M059J (cell line): ENCODE data around the gene CSRP1. TPM values are rescaled to one million over a fixed set of nuclear protein-coding genes. Genes with fewer than 3 reads are reported as not detected.
"Not testable (repeated sequence)": the region's sequence is repeated elsewhere in the genome, so short reads cannot be mapped to it uniquely, and the experiment has no call there.

ENCODE experiments used
- DNase-seq: peaks from one replicate; pipeline ENCODE4 v3.0.0-alpha.2; 2012; ENCODE audit warnings: low read depth
- total RNA-seq: library from RNA; depleted of rRNA; stranded (reverse); fragments of >200 nt; shearing (Covaris generic); gene quantifications from 2 replicates; pipeline ENCODE4 v1.2.3, GENCODE V29; 2014; rRNA removed

Gene CSRP1
- total RNA-seq, result 565 and 854 TPM in 2 replicates

DNA sequence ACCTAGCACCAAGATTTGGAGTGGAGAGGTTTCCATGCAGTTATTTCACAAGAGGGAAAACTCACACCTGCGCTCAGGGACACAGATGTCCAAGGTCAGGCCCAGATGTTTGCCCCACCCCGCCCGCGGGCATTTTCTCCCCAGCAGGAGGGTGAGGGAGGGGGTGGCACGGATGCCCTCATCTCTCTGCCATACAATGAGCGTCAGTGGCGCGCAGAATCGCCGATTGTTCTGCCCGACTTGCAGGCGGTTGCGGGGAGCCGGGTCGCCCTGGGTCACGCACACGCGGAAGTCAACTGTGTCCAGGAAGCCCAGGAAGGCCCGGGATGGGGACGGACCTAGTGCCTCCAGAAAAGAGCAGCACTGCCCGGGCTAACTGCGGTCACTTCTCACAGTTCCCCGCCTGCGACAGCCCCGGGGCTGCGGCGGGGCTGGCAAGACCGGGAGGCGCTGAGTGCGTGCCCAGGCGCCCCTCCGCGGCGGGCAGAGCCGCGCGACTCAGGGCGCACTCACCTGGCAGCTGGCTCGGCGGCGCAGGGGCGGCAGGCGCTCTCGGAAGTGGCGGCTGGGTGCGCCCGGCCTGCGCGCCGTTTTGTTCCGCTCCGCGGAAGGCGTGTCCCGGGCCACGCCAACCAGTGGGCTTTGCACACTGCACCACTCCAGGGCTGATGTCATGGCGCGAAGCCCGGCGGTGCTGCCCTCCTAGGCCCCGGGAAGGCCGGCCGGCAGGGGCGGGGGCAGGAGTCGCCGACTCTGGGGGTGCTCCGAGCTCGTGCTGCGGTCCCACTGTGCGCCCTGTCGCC lies at the start of gene CSRP1:
CSRP1 (minus strand) TSS at position 567 of the 803 bp plus-strand sequence. CDS start 10,820 bp downstream, outside the sequence.
- peak; percentile 77 for DNase-seq

GRCh38 chr1:201555593-201555945 lies 48.6 kb upstream of the CSRP1 start:
- no peak for DNase-seq

DNA sequence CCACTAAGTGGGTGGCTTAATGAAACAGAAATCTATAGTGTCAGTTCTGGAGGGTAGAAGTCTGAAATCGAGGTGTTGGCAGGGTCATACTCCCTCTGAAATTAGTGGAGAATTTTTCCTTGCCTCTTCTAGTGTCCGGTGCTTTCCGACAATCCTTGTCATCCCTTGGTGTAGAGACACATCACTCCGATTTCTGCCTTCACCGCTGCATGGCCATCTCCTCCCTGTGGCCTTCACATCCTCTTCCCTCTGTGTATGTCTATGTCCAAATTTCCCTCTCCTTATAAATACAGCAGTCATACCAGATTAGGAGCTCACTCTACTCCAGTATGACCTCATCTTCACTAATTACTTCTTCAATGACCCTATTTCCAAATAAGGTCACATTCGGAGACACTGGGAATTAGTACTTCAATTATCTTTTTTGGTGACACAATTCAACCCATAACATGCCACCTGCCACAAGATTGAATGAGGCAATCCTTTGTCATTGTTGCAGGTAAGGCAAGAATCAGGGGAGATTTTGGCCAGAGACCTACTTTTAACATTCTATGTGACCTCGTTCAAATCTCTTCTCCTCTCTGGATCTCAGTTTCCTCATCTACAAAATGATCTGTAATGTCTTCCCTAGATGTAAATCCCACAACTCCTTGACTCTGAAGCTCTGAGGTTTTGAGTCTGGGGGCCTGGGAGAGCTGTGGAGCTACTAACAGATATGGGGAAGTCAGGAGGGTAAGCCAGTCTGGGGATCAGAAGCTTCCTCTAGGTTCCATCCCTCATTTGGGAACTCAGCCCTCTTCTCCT lies 48.1 kb upstream of the CSRP1 start:
- peak; percentile 54 for DNase-seq

- DNase-seq, result no peak
Measured at GRCh38 chr1:201554190-201554600, 47.3 kb upstream of the CSRP1 start.

GRCh38 chr1:201553496-201554189 lies 46.7 kb upstream of the CSRP1 start:
- no peak for DNase-seq

DNA sequence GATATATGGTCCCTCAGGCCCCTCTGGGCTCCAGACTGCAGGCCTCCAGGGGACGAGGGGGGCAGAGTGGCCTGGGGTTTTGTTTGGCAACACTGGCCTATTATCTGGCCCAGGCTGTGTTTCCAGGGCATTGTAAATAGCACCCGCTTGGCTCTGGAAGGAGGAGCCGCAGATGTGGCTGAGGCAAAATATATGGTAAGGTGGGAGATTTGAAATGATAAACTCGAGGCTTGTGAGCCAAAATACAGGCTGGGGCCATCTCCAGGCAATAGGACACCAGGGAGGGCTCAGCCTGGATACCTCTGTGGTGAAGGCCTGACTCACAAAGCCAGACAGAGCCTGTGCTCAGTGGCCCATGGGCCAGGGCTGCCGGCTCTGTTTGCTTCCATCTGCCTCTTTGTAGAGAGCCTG lies 46.0 kb upstream of the CSRP1 start:
- DNase-seq, result peak; percentile 90

DNA sequence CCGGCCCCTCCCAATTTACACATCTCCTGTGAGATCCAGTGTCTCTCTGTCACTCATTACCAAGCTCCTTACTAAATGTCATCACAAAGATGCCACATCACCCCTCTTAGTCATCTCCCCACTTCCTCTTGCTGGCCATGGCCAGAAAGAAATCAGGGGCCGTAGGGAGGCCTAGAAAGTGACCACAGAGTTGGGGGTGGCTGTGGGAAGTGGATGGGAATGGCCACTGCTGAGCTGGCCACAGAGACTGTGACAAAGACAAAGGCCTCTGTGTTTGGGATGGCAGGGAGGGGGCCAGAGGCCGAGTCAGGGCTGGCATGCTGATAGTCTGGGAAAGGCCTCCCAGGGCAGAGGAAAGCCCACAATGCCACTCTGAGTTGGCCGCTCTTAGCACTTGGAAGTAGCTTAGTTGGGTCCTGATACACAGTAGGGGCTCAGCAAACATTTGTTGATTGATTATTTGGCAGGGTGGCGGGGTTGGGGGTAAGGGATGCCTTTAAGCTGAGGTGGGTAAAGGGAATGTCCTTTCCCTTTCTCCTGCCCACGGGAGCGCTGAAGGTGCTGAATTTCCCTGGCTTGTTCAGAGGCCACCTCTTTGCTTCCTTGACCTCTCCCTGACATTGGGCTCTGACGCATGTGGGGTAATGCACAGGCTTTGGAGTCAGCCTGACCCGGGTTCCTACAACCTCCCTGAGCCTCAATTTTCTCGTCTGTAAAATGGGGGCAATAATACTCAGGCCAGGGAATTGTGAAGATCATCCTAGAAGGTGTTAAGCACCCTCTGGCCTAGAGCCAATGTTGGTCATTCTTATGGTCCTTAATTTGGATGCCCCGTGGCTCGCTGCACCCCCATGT lies 45.2 kb upstream of the CSRP1 start:
- DNase-seq, result peak; percentile 99

DNA sequence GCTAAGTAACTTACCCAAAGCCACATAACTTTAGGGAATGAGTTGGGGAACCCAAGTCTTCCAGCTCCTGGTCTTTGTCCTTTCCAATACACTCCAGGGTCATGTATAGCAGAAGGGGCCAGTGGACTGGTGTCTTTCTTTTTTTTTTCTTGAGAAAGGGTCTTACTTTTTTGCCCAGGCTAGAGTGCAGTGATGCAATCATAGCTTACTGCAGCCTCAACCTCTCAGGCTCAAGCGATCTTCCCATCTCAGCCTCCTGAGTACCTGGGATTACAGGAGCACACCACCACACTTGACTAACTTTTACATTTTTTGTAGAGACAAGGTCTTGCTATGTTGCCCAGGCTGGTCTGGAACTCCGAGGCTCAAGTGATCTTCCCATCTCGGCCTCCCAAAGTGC lies 44.2 kb upstream of the CSRP1 start:
- no peak for DNase-seq

- DNase-seq, result not testable (repeated sequence)
Measured at GRCh38 chr1:201549522-201549921, 42.6 kb upstream of the CSRP1 start.

DNA sequence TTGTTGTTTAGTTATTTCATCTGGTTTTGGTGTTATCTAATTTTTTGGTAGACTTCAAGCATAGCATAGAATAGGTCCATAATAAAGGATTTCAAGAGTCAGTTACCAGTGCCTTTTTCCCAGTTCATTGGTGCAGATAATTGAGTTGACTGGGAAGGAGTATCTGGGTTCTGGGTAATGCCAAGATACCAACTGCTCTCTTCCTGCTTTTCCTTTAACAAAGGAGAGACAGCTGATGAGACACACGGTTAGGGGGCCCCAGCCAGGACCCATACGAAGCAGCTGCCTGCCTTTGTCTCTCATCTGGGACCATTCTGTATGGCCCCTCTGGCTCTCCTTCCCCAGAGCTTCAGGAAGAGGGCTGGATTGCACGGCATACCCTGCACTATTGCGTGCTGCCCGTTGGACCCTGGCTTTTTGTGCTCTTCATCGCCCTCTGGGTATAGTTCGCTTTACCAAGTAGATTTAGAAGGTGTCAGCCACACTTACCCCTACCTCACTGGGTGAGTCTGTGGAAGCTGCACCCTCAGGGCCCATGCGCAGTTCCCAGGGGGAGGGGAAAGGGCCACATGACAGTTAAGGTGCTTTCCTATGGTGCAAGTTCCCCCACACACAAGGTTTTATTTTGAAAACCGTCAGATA lies 39.0 kb upstream of the CSRP1 start:
- DNase-seq, result no peak

- no peak for DNase-seq
Measured at GRCh38 chr1:201544710-201545109, 37.8 kb upstream of the CSRP1 start.

DNA sequence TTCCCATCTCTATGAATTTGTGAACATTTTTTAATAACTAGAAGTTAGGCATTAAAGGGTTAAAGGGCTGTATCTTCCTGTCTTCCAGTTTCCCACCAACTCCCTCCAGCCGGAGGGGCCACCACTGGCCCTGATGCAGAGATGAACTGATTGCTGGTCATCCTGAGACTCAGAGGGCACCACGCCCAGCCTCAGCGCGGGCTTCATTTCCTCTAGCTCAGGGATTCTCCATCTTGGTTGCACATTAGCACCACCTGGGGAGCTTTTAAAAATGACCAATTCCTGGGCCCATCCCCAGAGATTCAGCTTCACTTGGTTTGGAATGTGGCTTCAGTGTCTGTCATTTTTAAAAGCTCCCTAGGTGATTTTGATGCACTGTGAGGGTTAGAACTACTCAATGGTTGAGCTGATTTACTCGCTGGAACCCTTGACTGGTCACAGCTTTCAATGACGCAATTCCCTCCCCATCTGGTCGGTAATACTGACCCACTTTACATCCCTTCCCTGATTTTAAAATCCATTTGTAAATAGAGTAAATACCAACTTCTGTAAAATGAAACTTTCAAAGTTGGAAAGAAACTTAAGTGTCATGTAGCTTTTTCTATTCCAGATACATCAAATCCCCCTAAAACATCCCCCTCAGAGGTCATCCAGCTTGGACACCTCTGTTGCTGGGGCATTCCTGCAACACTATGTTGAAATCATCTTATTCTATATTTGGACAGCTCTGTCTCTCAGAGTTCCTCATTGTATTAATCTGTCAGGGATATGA lies 37.1 kb upstream of the CSRP1 start:
- no peak for DNase-seq

- peak; percentile 82 for DNase-seq
Measured at GRCh38 chr1:201542309-201543035, 35.5 kb upstream of the CSRP1 start.

DNA sequence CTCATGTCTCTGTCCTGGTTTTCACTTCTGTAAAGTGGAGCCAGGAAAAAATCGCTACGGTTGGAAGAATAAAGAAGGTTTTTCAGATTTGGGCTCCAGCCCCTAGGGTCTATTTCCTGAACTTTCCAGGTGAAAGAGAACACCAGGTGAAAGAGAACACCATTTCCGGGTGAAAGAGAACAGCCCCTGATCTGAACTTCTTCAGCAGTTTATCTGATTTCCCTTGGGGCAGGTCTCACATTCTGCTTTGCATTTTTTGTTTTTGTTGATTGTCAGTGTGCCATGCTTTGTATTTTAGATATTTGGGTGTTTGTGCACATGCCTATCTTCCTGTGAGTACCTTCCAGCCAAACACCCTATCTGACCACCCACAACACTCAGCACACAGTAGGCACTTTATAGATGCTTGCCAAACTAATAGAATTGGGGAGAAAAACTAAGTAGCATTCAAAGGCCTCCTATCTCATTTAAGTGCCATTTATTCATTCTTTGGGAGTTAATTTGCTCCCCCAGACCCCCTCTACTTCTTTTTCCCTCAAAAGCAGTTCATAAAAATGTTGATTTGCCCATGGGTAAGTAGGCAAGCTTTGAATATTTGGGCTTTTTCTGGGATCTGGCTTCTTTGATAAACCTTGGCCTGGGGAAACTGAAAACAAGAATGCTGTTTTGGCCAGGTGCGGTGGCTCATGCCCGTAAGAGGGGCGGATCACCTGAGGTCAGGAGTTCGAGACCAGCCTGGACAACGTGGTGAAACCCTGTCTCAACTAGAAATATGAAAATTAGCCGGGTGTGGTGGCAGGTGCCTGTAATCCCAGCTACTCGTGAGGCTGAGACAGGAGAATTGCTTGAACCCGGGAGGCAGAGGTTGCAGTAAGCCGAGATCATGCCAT lies 34.2 kb upstream of the CSRP1 start:
- no peak for DNase-seq

GRCh38 chr1:201539561-201540431 lies 32.9 kb upstream of the CSRP1 start:
- peak; percentile 90 for DNase-seq

DNA sequence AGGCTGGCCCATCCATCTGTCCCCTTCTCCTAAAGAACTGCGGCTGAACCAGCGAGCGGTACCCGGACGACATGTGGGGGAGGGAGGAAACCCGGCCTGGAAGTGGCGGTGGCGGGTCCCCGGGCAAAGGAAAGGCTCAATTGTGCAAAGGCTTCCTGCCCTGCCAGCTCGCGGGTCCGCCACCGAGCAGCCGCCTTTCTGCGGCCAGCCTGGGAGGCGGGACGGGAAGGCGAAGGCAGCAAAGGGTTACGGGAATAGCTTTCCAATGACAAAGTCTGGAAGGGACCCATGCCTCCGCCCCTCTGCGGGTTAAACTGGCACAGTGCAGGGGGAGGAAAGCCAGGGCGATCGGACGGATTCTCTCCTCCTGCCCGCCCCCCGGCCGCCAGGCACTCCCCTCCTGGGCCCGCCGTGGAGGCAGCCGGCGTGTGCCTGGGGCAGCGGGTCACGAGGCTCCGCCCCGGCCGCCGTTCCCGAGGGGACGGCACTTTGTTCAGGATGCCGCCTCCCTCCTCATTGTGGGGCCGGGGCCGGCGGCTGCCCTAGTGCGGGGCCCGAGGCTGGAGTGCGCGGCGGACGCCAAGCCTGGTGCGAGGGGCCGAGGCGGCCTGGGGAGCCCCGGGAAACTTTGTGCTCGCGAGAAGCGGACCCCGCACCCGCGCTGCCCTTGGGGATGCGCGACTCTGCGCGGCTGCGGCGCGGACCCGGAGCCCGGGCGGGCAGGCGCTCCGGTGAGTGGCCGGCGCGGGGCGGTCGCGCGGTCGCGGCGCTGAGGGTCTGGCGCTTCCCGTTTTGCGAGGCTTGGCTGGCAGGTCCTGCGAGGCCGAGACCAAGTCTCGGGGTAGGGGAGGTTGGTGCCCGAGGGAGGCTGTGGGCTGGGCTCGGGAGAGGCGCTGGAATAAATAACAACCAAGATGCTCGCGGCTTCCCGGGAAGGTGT lies 32.0 kb upstream of the CSRP1 start, which contains the start of gene NAV1:
NAV1 (plus strand) TSS at position 516 of the 940 bp plus-strand sequence. CDS start 83,758 bp downstream, outside the sequence.
- peak; percentile 96 for DNase-seq
